GM10248 (cell line): Measurements from ENCODE around the gene NECAB2.

Source experiments
- CTCF ChIA-PET: fragments of 300-600 bp; sonication (Branson Sonifier 250); formaldehyde crosslinking; extraction: SDS; loops from one replicate; lab custom pipeline; 2021; ENCODE audit warnings: antibody characterized with exemption; lab: Yijun Ruan, JAX
- POLR2A ChIA-PET: fragments of 350-650 bp; sonication (Branson Sonifier 250); formaldehyde crosslinking; extraction: SDS; loops from one replicate; lab custom pipeline; 2020; ENCODE audit warnings: antibody characterized with exemption; lab: Yijun Ruan, JAX
- DNase-seq: peaks from one replicate; pipeline ENCODE4 v3.0.0; 2012; ENCODE audit errors: extremely low spot score
- TF ChIP-seq, protein P1 (sequence below): IDR thresholded peaks from 2 replicates; pipeline ENCODE4 v1.5.1; 2012; ENCODE audit warnings: mild to moderate bottlenecking, low read depth; ENCODE audit errors: extremely low read depth, missing control alignments, control extremely low read depth

The NECAB2 gene

GRCh38 chr16:84052071-84052622, 84.1 kb downstream of the NECAB2 start:
- ChIA-PET POLR2A (no interaction called here), CTCF (interaction anchor here (1.2 kb wide), 1 partner anchor 11 kb away, joined by 4 read pairs; no protein-coding TSS in a partner anchor)

More at GRCh38 chr16:84052071-84052622, 84.1 kb downstream of the NECAB2 start:
- TF ChIP-seq, protein P1, sequence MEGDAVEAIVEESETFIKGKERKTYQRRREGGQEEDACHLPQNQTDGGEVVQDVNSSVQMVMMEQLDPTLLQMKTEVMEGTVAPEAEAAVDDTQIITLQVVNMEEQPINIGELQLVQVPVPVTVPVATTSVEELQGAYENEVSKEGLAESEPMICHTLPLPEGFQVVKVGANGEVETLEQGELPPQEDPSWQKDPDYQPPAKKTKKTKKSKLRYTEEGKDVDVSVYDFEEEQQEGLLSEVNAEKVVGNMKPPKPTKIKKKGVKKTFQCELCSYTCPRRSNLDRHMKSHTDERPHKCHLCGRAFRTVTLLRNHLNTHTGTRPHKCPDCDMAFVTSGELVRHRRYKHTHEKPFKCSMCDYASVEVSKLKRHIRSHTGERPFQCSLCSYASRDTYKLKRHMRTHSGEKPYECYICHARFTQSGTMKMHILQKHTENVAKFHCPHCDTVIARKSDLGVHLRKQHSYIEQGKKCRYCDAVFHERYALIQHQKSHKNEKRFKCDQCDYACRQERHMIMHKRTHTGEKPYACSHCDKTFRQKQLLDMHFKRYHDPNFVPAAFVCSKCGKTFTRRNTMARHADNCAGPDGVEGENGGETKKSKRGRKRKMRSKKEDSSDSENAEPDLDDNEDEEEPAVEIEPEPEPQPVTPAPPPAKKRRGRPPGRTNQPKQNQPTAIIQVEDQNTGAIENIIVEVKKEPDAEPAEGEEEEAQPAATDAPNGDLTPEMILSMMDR, result no peak
- no peak for DNase-seq
